BE2C (cell line): ENCODE measurements around the gene IL17C.

Experiments
- DNase-seq: peaks from one replicate; pipeline ENCODE4 v3.0.0-alpha.2; 2020
- H3K27me3 ChIP-seq: fragments of 250-450 bp; sonication (Bioruptor Pico); 2 replicates; pipeline ENCODE4 v1.5.1; 2020; ENCODE audit warnings: mild to moderate bottlenecking
- H3K36me3 ChIP-seq: fragments of 250-450 bp; sonication (Bioruptor Pico); 2 replicates; pipeline ENCODE4 v1.5.1; 2020; ENCODE audit warnings: mild to moderate bottlenecking
- H3K4me1 ChIP-seq: fragments of 250-450 bp; sonication (Bioruptor Pico); 2 replicates; pipeline ENCODE4 v1.5.1; 2020
- H3K4me3 ChIP-seq: 2 replicates; pipeline ENCODE4 v1.5.1; 2011; ENCODE audit warnings: low read depth, low read length
- H3K9me3 ChIP-seq: fragments of 250-450 bp; sonication (Bioruptor Pico); 2 replicates; pipeline ENCODE4 v1.5.1; 2020
- TF ChIP-seq, protein P1 (sequence below): IDR thresholded peaks from 2 replicates; pipeline ENCODE4 v1.5.1; 2012; ENCODE audit warnings: mild to moderate bottlenecking, low read depth, low read length

IL17C gene

DNA sequence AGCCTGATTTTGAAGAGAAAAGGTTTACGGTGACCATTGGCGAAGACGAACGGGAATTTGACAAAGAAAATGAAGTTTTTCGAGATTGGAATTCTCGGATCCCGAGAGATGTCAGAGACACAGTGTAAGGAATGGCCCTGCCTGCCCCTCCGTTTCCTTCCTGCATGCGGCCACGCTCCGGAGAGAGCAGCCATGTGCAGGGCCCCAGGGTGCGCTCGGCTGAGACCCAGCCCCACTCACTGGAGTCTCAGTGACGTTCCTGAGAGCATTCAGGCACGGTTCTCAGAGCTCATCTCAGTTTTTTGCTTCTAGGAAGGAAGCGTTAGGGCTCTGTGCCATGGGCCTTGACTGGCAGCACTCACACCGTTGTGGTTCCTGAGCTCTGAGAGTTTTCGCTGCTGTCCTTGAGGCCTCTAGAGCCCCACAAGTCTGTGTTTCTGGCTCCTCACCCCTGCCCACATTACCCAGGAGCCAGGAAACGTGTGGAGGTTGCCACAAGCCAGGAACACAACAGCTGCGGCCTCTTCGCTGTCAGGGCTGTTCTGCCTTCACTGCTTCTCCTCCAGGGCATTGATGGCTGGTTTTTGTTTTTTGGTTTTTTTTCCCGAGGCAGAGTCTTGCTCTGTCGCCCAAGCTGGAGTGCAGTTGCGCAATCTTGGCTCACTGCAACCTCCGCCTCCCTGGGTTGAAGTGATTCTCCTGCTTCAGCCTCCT is 38.4 kb upstream of the IL17C start:
- TF ChIP-seq, protein P1, sequence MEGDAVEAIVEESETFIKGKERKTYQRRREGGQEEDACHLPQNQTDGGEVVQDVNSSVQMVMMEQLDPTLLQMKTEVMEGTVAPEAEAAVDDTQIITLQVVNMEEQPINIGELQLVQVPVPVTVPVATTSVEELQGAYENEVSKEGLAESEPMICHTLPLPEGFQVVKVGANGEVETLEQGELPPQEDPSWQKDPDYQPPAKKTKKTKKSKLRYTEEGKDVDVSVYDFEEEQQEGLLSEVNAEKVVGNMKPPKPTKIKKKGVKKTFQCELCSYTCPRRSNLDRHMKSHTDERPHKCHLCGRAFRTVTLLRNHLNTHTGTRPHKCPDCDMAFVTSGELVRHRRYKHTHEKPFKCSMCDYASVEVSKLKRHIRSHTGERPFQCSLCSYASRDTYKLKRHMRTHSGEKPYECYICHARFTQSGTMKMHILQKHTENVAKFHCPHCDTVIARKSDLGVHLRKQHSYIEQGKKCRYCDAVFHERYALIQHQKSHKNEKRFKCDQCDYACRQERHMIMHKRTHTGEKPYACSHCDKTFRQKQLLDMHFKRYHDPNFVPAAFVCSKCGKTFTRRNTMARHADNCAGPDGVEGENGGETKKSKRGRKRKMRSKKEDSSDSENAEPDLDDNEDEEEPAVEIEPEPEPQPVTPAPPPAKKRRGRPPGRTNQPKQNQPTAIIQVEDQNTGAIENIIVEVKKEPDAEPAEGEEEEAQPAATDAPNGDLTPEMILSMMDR = no peak
- Histone ChIP-seq H3K36me3 (peaks cover 49% of the 10 kb centered on the region), H3K4me3 (no peak overlapping the region), H3K9me3 (no peaks in the 10 kb centered on the region), H3K4me1 (no peaks in the 10 kb centered on the region), H3K27me3 (no peaks in the 10 kb centered on the region)
- no peak for DNase-seq

GRCh38 chr16:88600539-88600896 is 37.9 kb upstream of the IL17C start:
- H3K9me3 ChIP-seq = no peaks in the 10 kb centered on the region
- TF ChIP-seq, protein P1 = no peak
- H3K27me3 ChIP-seq = no peaks in the 10 kb centered on the region
- no peak for DNase-seq
- no peaks in the 10 kb centered on the region for H3K4me1 ChIP-seq
- no peak overlapping the region for H3K4me3 ChIP-seq
- H3K36me3 ChIP-seq = peaks cover 53% of the 10 kb centered on the region

GRCh38 chr16:88601313-88602036 is 36.9 kb upstream of the IL17C start:
- Histone ChIP-seq H3K36me3 (peaks cover 63% of the 10 kb centered on the region), H3K4me1 (no peaks in the 10 kb centered on the region)
- DNase-seq = no peak

DNA sequence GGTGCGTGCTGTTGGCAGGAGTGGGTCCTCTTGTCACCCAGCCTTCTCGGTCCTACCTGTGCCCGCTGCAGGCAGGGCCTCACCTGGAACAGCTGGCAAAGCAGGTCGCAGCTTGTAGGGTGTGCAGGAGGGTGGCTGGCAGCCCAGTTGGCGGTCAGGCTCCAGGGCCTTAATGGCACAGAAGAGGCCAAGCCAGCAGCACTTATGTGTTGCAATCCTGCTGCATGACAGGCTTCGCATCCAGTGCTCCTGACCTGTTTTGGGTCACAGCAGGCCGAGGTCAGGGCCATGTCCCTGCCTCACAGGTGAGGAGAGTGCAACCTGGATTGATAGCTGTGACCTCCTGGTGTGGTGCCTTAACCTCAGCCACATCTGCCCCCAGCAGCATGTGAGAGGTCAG is 36.3 kb upstream of the IL17C start:
- no peaks in the 10 kb centered on the region for H3K9me3 ChIP-seq
- no peaks in the 10 kb centered on the region for H3K27me3 ChIP-seq
- DNase-seq = no peak
- no peak overlapping the region for H3K4me3 ChIP-seq
- TF ChIP-seq, protein P1 = no peak
- H3K36me3 ChIP-seq = peaks cover 67% of the 10 kb centered on the region
- H3K4me1 ChIP-seq = no peaks in the 10 kb centered on the region

More at GRCh38 chr16:88601313-88602036, 36.9 kb upstream of the IL17C start:
- Histone ChIP-seq H3K4me3 (no peak overlapping the region), H3K9me3 (no peaks in the 10 kb centered on the region), H3K27me3 (no peaks in the 10 kb centered on the region)
- TF ChIP-seq, protein P1 = no peak

GRCh38 chr16:88605186-88606147 is 32.9 kb upstream of the IL17C start:
- H3K4me1 ChIP-seq = no peaks in the 10 kb centered on the region
- H3K27me3 ChIP-seq = no peaks in the 10 kb centered on the region
- H3K9me3 ChIP-seq = no peaks in the 10 kb centered on the region
- no peak overlapping the region for H3K4me3 ChIP-seq
- peaks cover 74% of the 10 kb centered on the region for H3K36me3 ChIP-seq
- TF ChIP-seq, protein P1 = no peak
- no peak for DNase-seq
